GM21737 (cell line): ENCODE data around the gene UFC1.
"Not testable (repeated sequence)": the region's sequence is repeated elsewhere in the genome, so short reads cannot be mapped to it uniquely, and the experiment has no call there.

Source experiments
- ATAC-seq: cut with Tn5 transposase; IDR thresholded peaks from one replicate; pipeline ENCODE4 v1.9.1; 2021; ENCODE audit warnings: mild to moderate bottlenecking, moderate library complexity; ENCODE audit not compliant: unreplicated experiment

UFC1 gene

DNA sequence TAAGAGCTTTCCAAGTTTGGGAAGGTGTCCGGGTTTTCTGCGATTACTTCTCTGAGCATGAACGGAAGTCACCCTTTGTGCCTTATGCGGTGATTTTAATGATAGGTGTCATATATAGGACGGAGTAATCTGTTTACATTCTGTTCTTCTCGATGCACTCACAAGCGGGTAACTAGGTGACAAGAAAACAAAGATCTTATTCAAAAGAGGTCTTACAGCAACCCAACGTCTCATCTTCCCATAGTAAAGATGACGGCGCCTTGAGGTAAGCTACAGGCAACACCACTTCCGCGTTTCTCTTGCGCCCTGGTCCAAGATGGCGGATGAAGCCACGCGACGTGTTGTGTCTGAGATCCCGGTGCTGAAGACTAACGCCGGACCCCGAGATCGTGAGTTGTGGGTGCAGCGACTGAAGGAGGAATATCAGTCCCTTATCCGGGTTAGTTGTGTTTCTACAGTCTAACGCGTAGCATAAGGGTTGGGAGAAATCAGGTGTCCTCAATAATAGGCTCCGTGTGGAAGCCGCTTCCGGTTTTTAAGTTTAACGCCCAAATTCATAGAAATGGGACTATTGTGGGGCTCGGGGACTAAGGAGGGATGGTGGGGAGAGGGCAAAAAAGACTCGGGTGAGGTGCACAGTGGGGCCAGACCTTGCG, at the start of gene UFC1:
Gene UFC1, plus strand, starts transcription at position 297 of the 656 bp plus-strand sequence. Its CDS starts 20 bp downstream, at position 317.
- ATAC-seq = peak; percentile 85

DNA sequence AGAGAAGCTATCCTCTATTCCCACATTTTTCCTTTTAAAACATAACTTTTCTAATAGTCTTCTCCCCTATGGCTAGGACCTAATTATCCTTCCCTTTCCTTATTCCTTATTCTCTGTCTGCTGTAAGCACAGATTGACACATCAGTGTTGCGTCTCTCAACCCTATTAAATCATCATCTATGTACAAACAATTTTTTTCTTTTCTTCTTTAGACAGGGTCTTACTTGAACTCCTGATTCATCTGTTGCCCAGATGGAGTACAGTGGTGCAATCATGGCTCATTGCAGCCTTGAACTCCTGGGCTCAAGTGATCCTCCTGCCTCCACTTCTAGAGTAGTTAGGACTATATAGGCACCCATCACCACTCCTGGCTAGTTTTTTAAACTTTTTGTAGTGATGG, 47.3 kb upstream of the UFC1 start:
- no peak for ATAC-seq

DNA sequence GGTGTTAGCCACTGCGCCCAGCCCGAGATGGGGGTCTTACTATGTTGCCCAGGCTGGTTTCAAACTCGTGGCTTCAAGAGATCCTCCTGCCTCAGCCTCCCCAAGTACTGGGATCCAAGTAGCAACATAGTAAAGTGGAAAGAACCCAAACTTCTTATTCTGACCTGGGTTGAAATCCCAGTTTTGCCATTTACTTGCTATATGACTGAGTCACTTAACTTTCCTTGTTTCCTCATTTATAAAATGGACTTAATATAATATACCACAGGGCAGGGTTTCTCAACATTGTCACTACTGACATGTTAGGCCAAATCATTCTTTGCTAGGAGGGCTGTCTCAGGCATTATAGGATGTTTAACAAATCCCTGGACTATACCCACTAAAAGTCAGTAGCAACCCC, 42.7 kb upstream of the UFC1 start:
- no peak for ATAC-seq

DNA sequence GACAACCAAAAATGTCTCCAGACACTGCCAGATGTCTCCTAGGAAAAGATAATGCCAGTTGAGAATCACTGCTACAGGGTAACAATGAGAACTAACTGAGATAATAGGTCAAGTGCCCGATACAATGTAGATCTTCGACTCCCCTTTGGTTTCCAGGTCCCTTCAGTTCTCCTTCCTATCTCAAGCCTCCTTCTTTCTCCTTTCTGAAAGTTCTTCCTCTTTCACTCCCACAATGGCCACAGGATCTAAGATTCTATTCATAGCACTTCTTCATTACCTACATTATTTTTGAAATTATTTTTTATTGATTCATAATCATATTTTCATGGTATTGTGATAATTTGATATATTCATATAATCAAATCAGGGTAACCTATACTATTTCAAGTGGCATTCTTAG, 42.3 kb upstream of the UFC1 start:
- no peak for ATAC-seq

DNA sequence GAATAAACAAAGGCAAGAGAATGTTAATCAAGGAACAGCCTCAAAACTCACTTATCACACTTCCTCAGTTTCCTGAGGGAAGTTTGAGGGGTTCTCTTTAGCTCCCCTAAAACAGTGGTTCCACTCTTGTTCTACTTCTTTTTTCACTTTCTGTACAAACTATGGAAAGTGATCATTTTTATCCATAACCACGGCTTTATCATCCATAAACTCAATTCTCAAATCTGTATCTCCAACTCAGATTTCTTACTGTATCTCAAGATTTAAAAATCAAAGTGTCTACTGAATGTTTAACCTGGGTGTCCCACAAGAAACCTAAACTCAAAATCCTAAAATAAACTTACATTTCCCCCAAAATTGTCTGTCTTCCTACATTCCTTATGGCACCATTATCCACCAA, 39.9 kb upstream of the UFC1 start:
- ATAC-seq = no peak

DNA sequence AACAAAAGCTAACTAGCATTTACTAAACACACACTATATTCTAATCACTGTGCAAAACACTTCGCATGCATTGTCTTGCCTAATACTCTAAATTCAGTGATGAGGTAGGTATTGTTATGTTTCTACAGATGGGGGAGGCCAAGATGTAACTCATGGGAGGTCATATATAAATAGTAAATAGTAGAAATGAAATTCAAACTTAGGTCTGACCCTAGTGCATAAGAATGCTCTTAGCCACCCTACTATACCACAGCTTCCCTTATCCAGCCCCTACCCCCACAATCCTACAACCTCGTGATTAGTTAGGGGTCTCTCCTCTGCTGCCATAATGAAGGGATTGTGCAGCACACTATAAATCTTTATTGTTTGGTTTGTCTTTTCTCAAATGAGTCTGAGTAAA, 39.2 kb upstream of the UFC1 start:
- no peak for ATAC-seq

DNA sequence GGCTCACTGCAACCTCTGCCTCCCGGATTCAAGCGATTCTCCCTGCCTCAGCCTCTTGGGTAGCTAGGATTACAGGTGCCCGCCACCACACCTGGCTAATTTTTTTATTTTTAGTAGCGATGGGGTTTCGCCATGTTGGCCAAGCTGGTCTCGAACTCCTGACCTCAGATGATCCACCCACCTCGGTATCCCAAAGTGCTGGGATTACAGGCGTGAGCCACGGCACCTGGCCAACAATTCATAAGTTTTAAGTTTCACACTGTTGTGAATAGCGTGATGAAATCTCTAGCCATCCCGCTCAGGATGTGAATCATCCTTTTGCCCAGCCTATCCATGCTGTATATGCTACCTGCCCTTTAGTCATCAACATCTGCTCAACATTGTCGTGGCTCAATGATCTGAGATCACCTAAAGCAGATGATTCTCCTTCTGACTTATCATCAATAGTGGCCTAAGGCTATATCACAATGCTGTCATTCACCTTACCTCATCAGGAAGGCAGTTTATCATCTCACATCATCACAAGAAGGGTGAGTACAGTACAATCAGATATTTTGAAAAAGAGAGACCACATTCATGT, 38.6 kb upstream of the UFC1 start:
- no peak for ATAC-seq

DNA sequence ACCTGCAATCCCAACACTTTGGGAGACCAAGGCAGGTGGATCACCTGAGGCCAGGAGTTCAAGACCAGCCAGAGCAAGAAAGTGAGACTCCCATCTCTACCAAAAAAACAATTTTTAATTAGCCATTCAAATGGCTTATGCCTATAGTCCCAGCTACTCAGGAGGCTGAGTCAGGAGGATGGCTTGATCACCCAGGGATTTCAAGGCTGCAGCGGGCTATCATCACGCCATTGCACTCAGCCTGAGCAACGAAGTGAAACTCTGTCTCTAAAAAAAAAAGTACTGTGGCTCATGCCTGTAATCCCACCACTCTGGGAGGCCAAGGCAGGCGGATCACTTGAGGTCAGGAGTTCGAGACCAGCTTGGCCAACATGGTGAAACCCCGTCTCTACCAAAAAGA, 37.8 kb upstream of the UFC1 start:
- ATAC-seq = not testable (repeated sequence)

DNA sequence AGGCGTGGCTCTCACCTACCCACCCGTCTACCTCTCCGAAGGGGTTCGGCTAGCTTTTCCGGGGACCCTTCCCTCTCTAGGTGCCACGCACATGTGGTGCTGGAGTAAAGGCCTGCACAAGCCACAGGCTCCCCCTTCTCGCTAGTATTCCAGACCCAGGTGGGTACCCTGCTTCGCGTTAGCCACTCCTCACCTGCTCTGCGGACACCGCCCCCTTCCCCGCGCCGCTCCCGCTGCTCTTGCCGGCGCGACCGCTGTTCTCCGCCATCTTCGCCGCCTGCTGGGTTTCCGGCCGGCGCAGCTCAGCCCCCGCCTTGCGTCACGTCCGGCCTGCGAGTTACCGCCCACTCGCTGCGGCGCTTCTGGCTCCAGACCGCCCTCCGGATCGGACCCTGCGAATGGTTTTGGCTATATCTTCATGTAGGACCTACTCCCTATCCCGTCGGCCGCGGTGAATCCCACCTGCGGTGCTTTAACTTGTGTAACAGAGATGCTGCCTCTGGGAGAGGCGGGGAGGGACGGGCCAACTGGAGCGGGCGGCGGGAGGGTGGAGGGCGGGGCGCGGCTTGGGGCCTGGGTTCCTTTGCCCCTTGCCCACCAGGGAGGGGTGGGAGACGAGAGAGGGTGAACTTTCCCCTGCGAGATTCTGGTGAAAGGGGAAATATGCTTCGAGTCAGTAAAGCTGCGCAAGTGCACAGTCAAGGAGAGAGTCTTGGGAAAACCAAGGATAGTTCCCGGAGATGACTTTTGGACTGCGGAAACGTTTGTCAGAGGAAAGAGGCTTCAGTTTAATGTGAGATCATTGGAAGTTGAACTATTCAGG, 35.8 kb upstream of the UFC1 start, which contains the start of the genes NIT1 and PFDN2:
Gene NIT1, plus strand, starts transcription at position 347 of the 823 bp plus-strand sequence. Its CDS starts 72 bp downstream, at position 419.
Gene PFDN2, minus strand, starts transcription at position 279 of the 823 bp plus-strand sequence. Its CDS starts 11 bp downstream, at position 268.
- peak; percentile 76 for ATAC-seq

DNA sequence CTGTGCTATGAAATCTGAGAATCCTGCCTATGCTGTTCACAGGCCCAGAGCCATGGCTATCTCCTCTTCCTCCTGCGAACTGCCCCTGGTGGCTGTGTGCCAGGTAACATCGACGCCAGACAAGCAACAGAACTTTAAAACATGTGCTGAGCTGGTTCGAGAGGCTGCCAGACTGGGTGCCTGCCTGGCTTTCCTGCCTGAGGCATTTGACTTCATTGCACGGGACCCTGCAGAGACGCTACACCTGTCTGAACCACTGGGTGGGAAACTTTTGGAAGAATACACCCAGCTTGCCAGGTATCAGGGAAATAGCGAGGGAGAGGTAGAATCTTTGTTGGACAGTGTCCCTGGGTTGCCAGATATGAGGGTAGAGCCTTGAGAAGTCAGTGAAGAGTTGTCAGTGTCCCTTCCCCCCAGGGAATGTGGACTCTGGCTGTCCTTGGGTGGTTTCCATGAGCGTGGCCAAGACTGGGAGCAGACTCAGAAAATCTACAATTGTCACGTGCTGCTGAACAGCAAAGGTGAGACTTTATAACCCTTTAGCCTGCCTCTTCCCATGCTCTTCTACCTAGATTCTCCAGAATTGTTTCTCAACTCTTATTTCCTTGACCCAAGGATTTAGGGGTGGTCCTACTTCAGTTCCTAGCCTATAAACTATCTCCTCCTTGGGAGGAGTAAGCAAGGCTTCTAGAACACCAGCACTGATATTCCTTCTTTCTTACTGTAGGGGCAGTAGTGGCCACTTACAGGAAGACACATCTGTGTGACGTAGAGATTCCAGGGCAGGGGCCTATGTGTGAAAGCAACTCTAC, 34.5 kb upstream of the UFC1 start:
- ATAC-seq = peak; percentile 37

DNA sequence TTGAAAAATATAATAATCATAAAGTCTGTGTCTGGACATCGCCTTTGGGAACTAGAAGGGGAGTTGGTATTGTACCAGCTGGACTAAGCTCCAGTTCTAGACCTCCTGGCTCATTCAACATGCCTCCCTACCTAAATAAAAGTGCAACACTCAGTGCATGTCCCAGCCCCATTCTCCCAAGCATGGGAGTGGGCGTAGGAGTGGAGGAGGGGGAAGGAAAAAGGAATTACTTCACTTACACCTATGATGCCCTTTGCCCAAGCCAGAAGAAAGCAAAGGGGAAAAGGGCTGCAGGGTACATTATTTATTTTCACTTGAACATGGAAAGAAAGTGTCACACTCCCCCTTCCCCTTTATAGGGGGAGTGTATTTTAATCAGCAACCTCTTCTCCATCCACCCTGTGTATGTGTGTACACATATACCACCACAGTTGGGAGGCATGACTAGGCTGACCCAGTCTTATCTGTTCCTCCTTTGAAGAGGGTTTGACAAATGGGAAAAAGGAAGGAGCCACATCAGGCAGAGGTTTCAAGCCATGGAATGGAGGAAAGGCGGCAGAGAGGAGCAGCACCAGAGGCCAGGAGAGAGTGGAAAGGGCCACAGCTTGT, 32.6 kb upstream of the UFC1 start:
- ATAC-seq = no peak

DNA sequence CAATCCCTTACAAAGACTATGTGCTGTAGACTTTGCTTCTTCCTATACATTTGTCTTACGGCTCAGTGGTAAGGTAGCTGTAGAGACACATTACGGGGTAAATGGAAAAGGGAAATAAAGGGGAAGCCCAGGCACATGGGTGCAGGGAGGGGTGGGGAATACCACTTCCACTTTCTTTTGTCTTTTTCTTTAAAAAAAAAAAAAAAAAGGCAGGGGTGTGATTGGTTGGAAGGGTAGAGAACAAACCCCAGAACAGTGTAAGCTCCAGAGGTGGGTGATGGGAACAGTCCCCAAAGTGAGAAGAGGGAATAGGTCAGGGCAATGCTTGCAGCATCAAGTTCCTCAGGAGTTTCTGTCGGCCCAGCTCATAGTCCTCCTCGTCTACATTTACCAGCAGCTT, 31.9 kb upstream of the UFC1 start:
- ATAC-seq = no peak

DNA sequence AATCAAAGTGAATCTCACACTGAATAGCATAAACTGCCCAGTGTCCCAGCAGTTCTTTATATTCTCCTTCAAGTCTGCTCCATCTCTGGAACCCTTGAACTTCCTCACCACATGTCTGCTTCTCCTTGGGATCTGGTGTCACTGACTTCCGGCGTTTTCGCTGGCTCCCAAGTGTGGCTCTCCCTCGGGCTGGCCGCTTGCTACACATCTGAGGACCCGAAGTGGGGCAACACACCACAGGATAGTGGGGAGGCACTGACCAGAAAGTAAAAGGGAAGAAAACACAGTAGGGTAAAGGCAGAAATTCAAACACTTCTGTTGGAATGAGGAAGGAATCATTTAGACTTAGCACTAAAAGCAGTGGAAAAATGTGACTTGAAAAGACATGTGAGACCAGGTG, 30.8 kb upstream of the UFC1 start:
- ATAC-seq = no peak

DNA sequence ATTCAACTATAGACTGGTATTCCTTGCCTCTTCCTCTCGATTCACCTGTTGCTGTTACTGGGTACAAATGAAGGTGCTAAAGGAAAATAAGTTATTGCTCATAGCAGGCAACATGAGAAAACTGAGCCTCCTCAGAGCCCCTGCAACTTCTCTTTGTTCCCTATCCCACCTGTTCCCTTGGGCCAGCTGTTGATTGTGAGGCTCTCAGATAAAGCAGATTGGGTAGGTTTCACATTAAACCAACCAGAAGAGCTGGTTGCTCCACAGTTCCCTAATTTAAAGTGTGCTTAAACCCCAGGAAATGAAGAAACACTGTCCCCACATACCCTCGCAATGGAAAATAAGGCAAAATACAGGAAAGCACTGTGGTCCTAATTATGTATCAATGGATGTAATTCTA, 26.1 kb upstream of the UFC1 start:
- no peak for ATAC-seq

DNA sequence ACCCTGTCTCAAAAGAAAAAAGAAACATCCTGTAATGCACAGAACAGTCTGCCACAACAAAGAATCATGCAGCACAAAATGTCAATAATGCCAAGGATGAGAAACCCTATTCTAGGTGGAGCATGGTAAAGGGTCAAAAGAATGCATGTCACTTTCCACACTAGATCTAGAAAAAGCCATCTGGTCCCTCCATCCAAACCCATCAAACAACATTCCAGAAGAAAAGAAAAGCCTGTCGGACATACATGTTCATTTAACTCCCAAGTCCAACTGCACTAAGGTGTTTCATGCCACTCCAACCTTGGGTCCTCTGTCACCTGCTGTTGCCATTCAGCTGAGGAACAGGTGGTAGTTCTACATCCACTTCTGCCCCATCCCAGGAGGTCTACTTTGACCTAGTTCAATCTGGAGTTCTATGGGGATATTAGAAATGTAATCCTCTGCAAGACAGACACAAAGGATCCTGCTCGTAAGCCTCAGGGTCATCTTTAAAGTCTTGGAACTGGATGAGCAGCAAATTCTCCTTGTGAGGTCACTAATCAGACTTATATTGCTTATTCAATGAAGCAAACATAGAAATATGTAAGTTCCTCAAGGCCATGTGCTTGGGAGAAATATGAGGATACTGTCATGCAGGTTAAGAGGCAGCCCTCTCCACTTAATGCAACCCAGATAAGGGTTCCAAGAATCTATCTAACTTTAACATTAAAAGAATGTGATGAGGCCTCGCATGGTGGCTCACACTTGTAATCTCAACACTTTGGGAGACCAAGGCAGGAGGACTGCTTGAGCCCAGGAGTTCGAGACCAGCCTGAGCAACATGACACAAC, 25.0 kb upstream of the UFC1 start:
- no peak for ATAC-seq

DNA sequence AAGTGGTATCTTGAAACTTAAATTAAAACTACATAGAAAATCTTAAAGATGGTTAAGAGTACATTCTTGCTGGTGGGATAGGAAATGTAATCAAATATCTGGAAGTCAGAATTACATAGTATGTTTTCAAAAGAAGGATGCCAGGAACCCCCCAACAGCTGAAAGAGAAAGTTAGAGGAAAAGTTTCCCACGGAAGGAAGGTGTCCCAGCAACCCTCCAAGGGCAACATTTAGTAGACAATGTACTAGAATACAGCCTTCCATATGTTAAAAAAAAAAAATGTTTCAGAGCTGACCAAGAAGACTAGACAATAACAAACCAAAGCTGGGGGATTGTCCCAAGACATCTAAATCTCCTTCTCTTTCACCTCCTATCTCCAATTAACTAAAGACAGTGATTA, 23.5 kb upstream of the UFC1 start:
- ATAC-seq = no peak

DNA sequence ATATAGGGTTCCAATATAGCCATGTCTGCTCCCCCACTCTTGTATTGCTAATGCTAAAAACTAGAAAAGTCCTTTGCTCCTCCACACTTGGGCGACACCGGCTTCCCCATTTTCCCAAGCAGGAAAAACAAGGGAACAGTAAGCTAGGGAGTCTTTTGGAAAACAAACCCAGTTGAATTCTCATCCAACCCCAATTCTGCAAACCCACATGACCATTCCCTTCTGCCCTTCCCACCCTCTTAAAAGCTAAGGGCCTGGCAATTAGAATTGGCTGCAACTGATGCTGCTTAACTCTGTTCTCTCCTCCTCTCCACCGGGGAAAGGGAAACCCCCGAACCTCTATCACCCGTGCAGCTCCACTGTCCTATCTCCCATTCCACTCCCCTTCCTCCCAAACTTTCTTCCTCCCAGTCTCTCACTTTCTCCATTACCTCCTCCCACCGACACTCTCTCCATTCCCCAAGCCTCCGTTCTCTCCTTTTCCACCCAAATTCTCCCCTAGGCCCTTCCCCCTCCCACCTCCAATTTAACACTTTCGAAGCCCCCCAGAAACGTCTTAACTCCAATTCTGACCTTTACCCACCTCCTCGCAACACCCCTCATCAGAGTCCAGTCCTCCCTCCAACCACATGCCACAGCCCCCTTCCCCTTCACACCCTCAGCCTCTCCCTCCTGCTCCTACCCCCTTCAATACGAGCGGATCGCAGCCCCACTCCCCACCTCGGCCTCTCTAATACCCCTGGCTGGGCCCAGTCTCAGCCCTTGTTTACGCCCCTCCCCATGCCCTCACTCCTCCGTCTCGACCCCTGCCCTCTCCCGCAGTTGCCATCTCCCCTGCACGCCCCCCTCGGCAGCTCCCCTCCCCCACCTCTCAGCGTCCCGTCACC, 22.0 kb upstream of the UFC1 start:
- no peak for ATAC-seq

DNA sequence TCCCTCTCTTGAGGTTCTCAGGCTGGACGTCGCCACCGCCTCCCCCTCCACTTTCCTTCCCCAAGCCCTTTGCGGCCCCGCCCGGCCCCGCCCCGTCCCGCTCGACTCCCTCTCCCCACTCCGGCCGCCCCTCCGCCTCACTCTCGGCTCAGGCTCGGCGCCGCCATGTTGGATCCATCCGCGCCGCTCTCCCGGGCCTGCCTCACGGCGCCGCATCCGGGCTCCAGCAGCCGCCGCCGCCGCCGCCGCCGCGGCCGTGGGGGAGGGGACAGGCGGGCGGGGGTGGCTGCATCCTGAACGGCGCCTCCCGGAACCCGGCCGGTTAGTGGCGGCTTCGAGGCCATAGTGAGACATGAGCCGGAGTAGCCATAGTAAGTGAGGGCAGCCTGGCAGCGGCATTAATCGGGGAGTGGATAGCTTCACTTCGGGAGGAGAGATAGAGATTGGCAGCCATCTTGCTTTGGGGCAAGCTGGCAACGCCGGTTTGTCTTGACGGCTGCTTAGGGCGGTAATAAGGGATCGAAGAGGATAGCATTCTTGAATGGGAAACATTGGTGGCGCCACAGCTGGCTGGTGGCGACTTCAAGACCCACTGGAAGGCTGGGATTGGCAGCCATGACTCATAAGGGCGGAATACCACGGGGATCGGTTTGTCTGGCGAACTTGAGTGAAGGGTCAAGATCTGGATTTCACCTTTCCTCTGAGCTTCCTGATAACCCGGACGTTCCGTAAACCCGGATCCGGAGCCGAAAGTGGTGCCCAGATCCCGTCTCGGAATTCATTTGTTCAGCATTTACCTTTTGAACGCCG, 21.2 kb upstream of the UFC1 start, which contains the start of gene DEDD:
Gene DEDD, minus strand, starts transcription at position 258 of the 810 bp plus-strand sequence. CDS start 8,205 bp downstream, outside the sequence.
- peak; percentile 90 for ATAC-seq
